Loucy (cell line): ENCODE data around the gene RPL3.

Experiments
- EZH2phosphoT487 ChIP-seq: fragments of 200-600 bp; IDR thresholded peaks from 2 replicates; pipeline ENCODE4 v1.6.1; 2018; ENCODE audit warnings: antibody characterized with exemption, mild to moderate bottlenecking, moderate library complexity, borderline replicate concordance
- TF ChIP-seq, protein P1 (sequence below): fragments of 200-600 bp; sonication (generic); conservative IDR thresholded peaks from 2 replicates; pipeline ENCODE4 v1.5.1; 2014; ENCODE audit warnings: mild to moderate bottlenecking, antibody characterized with exemption, low read length

DNA sequence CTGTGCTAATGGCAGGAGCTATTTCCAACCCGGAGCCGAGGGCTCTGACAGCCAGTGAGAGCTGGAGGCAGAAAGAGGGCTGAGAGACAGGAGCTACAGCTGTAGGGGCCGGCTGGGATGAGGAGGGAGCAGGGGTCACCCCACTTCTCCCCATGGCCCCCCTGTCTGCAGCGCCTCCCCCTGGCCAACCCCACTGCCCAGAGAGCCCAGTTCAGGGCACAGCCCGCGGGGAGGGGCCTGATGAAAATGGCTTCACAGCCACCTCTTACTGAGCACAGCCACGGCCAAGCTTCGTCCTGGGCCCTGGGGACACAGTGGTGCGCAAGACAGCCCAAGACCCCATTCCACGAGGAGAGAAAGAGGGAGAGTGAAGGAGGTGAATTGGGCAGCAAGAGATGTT, 27.9 kb downstream of the RPL3 start:
- TF ChIP-seq, protein P1, sequence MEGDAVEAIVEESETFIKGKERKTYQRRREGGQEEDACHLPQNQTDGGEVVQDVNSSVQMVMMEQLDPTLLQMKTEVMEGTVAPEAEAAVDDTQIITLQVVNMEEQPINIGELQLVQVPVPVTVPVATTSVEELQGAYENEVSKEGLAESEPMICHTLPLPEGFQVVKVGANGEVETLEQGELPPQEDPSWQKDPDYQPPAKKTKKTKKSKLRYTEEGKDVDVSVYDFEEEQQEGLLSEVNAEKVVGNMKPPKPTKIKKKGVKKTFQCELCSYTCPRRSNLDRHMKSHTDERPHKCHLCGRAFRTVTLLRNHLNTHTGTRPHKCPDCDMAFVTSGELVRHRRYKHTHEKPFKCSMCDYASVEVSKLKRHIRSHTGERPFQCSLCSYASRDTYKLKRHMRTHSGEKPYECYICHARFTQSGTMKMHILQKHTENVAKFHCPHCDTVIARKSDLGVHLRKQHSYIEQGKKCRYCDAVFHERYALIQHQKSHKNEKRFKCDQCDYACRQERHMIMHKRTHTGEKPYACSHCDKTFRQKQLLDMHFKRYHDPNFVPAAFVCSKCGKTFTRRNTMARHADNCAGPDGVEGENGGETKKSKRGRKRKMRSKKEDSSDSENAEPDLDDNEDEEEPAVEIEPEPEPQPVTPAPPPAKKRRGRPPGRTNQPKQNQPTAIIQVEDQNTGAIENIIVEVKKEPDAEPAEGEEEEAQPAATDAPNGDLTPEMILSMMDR: peak; percentile 37; the same call in 1 of the 2 replicates
- TF ChIP-seq EZH2phosphoT487: no peak
